ENCODE measurements around the gene TMEM63C.
A peak's percentile ranks its signal among the peaks of the same experiment; 100 is the strongest.

The TMEM63C gene

DNA sequence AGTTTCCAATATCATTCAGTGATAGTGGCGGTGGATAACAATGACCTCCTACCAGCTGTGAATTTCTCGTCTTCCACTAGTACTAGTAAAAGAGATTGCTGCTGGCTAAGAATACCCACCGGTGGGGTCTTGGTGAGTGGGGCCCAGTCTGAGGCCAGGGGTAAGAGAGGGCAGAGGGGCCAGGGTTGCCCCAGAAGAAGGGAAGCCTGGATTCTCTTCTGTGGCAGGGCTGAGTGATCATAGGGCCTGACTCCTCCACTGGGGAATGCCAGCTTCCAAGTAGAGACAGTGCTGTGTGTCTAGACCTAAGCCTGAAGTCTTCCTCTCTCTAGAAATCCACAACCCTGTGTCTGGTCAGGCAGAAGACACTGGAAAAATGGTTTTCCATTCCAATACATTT lies 5.8 kb upstream of the TMEM63C start:
- no peak for DNase-seq
- no peak for TF ChIP-seq GATA1 (IDR thresholded peaks at IDR 0.05; ENCODE audit: low read depth, low read length)
- TF ChIP-seq POLR2A (IDR thresholded peaks at IDR 0.05; ENCODE audit: low read length) = no peak

DNA sequence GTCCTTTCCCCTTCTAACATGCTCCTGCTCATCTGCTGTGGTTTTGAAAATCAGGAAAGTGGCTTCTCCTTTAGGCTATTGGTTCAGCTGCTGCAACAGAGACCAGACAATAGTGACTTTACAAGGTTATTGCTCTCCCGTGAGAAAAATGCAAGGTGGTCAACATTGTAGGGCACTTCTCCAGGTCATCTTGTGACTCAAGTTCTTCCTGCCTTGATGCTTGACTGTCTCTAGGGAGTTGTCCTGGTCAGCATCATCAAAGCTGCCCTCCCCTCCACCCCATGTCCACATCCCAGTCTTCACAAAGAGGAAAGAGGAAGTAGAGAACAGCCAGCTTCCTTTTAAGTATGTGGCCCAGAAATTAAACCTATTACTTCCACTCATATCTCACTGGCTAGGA lies 3.9 kb upstream of the TMEM63C start:
- no peak for TF ChIP-seq GATA1 (IDR thresholded peaks at IDR 0.05; ENCODE audit: low read depth, low read length)
- no peak for TF ChIP-seq POLR2A (IDR thresholded peaks at IDR 0.05; ENCODE audit: low read length)
- no peak for DNase-seq

- TF ChIP-seq POLR2A (IDR thresholded peaks at IDR 0.05; ENCODE audit: low read length) (no peak), GATA1 (IDR thresholded peaks at IDR 0.05; ENCODE audit: low read depth, low read length) (no peak)
- DNase-seq = peak in 1 of 2 experiments; percentile 25
Measured at GRCh38 chr14:77178656-77179055, 2.9 kb upstream of the TMEM63C start.

DNA sequence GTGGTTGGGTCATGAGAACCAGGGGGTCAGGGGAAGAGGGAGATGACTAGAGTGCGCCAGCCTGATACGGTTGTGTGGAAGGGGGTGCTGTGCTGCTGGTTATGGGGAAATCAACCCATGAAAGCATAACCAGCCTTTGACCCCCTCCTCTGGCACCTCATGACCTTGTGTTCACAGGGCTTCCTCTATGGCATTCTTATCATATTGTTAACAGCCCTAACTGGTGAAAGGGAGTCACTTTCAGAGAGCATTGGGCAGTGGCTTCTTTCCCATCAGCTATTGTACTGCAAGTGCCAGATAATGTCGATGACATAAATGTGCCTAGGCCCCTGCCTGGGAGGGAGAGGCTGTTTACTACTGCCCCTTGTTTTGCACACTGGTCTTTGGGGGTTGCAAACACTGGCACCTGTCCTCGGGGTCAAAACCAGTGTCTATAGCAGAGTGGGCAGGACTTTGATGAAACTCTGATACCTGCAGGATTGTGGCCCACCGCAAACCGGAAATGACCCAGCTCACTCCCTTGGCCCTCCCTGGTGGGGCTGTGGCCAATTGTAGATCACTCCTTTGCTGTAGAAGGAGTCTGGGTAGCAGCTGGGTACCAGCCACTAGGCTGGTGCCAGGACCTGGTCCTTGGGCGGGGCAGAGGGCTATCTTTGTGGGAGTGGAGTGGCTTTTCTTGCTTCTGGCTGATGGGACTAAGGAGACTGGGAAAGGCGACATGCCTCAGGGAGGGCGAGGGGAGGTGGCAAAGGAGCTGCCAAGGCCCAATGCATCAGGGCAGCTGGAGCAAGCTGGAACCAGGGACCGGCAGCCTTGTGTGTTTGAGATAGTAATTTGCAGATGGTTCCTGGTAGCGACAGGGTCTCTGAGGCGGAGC lies 634 bp upstream of the TMEM63C start:
- TF ChIP-seq GATA1 (IDR thresholded peaks at IDR 0.05; ENCODE audit: low read depth, low read length) (no peak), POLR2A (IDR thresholded peaks at IDR 0.05; ENCODE audit: low read length) (no peak)
- peak; percentile 41 to 81 for DNase-seq

DNA sequence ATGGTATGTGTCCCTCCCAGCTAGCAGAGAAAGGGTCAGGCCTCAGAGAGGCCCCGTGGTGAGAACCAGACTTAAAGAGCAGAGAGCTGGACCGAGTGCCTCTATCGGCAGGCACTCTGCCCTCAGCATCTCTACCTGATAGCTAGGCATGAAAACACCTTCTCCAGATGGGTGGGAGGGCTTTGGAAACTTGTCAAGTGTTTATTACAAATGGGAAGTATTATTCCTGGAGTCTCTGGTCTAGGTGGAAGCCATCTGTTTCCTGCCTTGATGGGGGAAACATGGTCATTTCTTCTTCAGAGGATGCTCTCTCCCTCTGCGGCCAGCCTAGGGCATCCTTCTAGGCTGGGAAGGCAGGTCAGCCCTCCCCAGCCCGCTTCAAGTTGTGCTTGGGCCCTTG lies 2.3 kb downstream of the TMEM63C start:
- DNase-seq = no peak
- no peak for TF ChIP-seq POLR2A (IDR thresholded peaks at IDR 0.05; ENCODE audit: low read length)
- TF ChIP-seq GATA1 (IDR thresholded peaks at IDR 0.05; ENCODE audit: low read depth, low read length) = no peak

DNA sequence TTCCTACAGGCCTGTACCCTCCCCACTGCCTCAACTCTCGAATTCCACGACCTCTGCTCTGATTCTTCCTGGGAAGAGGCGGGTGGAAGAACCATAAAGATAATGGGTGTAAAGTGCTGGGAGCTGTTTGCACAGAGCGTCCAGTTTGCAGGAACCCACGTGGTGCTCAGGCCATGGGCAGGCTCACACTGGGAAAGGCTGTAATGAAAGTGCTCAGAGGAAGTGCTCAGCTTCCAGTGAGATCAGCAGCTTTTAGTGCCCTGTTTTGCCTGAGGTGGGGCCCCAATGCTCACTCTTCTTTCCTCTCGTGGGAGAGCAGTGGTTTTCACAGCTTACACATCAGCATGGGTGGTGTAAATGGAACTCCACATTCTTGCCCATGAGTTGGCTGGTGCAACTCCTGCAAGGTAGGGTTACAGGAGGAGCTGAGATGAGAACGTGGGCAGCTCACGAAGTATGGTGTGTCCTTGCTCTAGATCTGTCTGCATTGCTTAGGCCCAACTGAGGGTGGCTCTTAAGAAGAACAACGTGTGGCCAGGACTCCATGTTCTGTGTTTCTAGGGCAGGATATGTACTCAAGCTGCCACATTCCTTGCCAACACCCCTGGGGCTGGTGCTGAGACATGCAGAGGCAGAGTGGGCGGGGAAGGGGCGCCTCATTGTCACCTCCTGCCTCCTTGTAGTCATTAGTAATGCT lies 2.9 kb downstream of the TMEM63C start:
- DNase-seq = no peak
- TF ChIP-seq POLR2A (IDR thresholded peaks at IDR 0.05; ENCODE audit: low read length) (no peak), GATA1 (IDR thresholded peaks at IDR 0.05; ENCODE audit: low read depth, low read length) (no peak)

- DNase-seq = no peak
- TF ChIP-seq GATA1 (IDR thresholded peaks at IDR 0.05; ENCODE audit: low read depth, low read length) (no peak), POLR2A (IDR thresholded peaks at IDR 0.05; ENCODE audit: low read length) (no peak)
Measured at GRCh38 chr14:77185093-77185465, 3.5 kb downstream of the TMEM63C start.

DNA sequence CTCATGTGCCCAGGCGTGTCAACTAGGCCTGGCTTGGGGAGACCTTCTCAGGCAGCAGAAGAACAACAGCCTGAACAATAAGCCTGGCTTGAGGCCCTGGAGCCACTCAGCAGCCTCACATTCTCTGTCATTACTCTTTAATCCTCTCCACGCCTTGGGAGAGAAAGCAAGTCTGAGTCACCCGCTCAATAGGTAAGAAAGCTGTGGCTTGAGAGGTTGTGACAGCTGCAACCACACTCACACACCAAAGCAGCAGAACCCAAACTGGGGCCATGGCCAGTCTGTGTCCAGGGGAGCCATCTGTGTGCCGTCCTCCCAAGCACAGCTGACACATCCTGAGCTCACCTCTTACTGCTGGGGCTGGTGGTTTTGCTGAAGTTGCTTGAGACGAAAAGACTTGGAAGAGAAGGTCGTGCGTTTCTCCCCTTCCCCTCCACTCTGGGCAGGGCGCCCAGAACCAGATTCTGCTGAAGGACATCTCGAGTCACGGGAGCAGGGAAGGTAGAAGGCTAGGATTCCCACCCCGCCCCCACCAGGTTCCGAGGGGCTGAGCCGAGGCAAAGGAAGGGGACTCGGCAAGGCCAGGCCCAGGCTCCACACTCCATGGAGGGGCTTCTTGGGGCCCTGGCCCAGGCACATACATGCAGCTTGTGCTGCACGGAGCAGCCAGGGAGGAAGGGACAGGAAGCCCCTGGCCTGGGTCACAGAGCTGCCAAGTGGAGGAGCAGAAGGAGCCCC lies 5.5 kb downstream of the TMEM63C start:
- no peak for DNase-seq
- no peak for TF ChIP-seq POLR2A (IDR thresholded peaks at IDR 0.05; ENCODE audit: low read length)
- TF ChIP-seq GATA1 (IDR thresholded peaks at IDR 0.05; ENCODE audit: low read depth, low read length) = no peak

GRCh38 chr14:77187649-77188012 lies 6.0 kb downstream of the TMEM63C start:
- no peak for DNase-seq
- no peak for TF ChIP-seq GATA1 (IDR thresholded peaks at IDR 0.05; ENCODE audit: low read depth, low read length)
- no peak for TF ChIP-seq POLR2A (IDR thresholded peaks at IDR 0.05; ENCODE audit: low read length)

- DNase-seq = no peak
- TF ChIP-seq POLR2A (IDR thresholded peaks at IDR 0.05; ENCODE audit: low read length) (no peak), GATA1 (IDR thresholded peaks at IDR 0.05; ENCODE audit: low read depth, low read length) (no peak)
Measured at GRCh38 chr14:77189479-77189878, 7.9 kb downstream of the TMEM63C start.

DNA sequence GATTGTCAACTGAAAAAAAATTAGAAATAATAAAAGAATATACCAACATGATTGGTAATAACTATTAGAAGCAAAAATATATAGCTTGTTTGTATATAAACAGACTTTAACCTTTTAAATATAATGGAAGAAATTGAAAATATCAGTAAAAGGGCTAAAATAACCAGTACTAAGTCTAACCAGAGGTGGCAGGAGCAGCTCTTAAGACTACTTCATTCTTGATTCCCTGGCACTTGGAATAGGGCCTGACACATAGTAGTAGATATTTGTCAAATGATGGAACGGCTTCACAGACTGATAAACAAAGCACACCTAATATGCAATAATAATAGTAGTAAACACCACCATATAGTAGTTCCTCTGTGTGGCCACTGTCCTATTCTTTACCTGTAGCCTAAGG lies 9.4 kb downstream of the TMEM63C start:
- TF ChIP-seq GATA1 (IDR thresholded peaks at IDR 0.05; ENCODE audit: low read depth, low read length) (no peak), POLR2A (IDR thresholded peaks at IDR 0.05; ENCODE audit: low read length) (no peak)
- DNase-seq = no peak

DNA sequence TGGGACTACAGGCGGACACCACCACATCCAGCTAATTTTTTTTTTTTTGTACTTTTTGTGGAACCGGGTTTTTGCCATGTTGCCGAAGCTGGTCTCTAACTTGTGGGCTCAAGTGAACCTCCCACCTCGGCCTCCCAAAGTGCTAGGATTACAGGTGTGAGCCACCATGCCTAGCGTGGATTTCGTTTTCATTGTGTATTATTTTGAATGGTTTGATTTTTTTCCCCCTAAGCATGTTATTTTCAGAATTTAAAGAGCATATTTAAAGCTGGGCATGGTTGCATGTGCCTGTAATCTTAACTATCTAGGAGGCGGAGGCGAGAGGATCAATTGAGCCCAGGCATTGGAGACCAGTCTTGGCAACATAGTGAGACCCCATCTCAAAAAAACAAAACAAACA lies 13.1 kb downstream of the TMEM63C start:
- no peak for DNase-seq
- TF ChIP-seq POLR2A (IDR thresholded peaks at IDR 0.05; ENCODE audit: low read length) = no peak

DNA sequence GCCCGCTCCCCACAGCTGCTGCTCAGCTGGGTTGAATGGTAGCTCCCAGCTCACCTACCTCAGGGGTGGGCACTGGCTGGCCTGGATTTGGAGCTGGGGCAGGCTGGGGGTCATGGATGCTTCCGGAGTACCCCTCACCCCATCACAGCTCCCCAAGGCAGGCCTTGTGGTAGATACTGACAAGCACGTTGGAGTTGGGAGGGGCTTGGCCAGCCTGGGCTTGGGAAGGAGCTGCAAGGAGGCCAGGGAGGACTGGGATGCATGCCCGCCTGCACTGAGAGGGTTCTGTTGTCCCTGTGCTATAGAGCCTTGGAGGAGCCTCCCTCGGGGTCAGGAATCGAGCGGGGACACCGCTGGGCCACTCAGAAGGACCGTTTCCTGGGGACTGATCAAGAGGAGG lies 14.2 kb downstream of the TMEM63C start:
- TF ChIP-seq POLR2A (IDR thresholded peaks at IDR 0.05; ENCODE audit: low read length) (no peak), GATA1 (IDR thresholded peaks at IDR 0.05; ENCODE audit: low read depth, low read length) (no peak)
- no peak for DNase-seq

DNA sequence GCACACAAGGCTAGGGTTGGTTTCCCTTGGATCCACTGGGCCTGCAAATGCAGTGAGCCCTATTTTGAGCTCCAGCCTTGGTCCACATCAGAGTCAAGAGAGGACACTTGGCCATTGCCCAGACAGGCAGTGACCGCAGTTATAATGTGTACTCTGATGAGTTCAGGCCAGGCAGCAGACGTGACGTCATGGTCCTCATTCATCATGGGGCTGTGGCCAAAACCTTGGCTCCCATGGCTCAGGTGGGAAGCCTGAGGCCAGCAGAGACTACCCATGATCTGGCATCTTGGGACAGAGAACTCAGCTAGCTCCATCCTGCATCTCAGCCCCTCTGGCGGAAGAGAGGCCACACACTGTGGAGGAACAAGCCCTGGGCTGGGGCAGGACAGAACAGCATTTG lies 16.4 kb downstream of the TMEM63C start:
- TF ChIP-seq GATA1 (IDR thresholded peaks at IDR 0.05; ENCODE audit: low read depth, low read length) (no peak), POLR2A (IDR thresholded peaks at IDR 0.05; ENCODE audit: low read length) (no peak)

More for the DNA sequence above, 16.4 kb downstream of the TMEM63C start:
- no peak for DNase-seq
